ENCODE data around the gene ARF3.

The ARF3 gene

GRCh38 chr12:48894271-48894670 is 63.0 kb downstream of the ARF3 start:
- TF ChIP-seq CTCF (conservative IDR thresholded peaks at IDR 0.05; ENCODE audit: low read depth, low read length) = no peak
- Histone ChIP-seq H3K36me3 (ENCODE audit: insufficient read depth) (no peaks in the 10 kb centered on the region), H4K20me1 (ENCODE audit: insufficient read depth) (no peaks in the 10 kb centered on the region), H3K27me3 (ENCODE audit: insufficient read depth, low read depth) (0 out of 2 replicates have a peak, but pooled peaks cover 4% of the 10 kb centered on the region), H3K4me2 (no peak overlapping the region), H3K79me2 (ENCODE audit: insufficient read depth, low read depth) (no peaks in the 10 kb centered on the region), H3K9ac (no peak overlapping the region), H3K27ac (no peak overlapping the region), H2AFZ (ENCODE audit: low read depth) (no peak overlapping the region), H3K4me3 (IDR thresholded peaks at IDR 0.05; ENCODE audit: insufficient read depth, low read depth, low read length) (no peak overlapping the region), H3K4me1 (ENCODE audit: low read depth, poor library complexity, severe bottlenecking) (peaks cover 8% of the 10 kb centered on the region)

- H3K4me3 ChIP-seq (IDR thresholded peaks at IDR 0.05; ENCODE audit: insufficient read depth, low read depth, low read length) = no peak overlapping the region
- H3K4me1 ChIP-seq (ENCODE audit: low read depth, poor library complexity, severe bottlenecking) = peaks cover 8% of the 10 kb centered on the region
- peak; percentile 86 for TF ChIP-seq CTCF (conservative IDR thresholded peaks at IDR 0.05; ENCODE audit: low read depth, low read length)
- peak overlapping the region; percentile 75 for H2AFZ ChIP-seq (ENCODE audit: low read depth)
- H3K4me2 ChIP-seq = no peak overlapping the region; the same call in 1 of the 2 replicates
- H3K79me2 ChIP-seq (ENCODE audit: insufficient read depth, low read depth) = no peaks in the 10 kb centered on the region
- 0 out of 2 replicates have a peak, but pooled peaks cover 4% of the 10 kb centered on the region for H3K27me3 ChIP-seq (ENCODE audit: insufficient read depth, low read depth)
- H4K20me1 ChIP-seq (ENCODE audit: insufficient read depth) = no peaks in the 10 kb centered on the region
- no peak overlapping the region for H3K9ac ChIP-seq
- no peak overlapping the region for H3K27ac ChIP-seq
- no peaks in the 10 kb centered on the region for H3K36me3 ChIP-seq (ENCODE audit: insufficient read depth)
Observed at GRCh38 chr12:48890657-48891418, 66.4 kb downstream of the ARF3 start.

GRCh38 chr12:48889679-48890078 is 67.6 kb downstream of the ARF3 start:
- no peak overlapping the region for H3K4me2 ChIP-seq
- peaks cover 8% of the 10 kb centered on the region for H3K4me1 ChIP-seq (ENCODE audit: low read depth, poor library complexity, severe bottlenecking)
- no peaks in the 10 kb centered on the region for H3K36me3 ChIP-seq (ENCODE audit: insufficient read depth)
- H3K27ac ChIP-seq = no peak overlapping the region
- H3K9ac ChIP-seq = no peak overlapping the region
- H3K79me2 ChIP-seq (ENCODE audit: insufficient read depth, low read depth) = no peaks in the 10 kb centered on the region
- TF ChIP-seq CTCF (conservative IDR thresholded peaks at IDR 0.05; ENCODE audit: low read depth, low read length) = no peak
- H2AFZ ChIP-seq (ENCODE audit: low read depth) = no peak overlapping the region
- no peaks in the 10 kb centered on the region for H4K20me1 ChIP-seq (ENCODE audit: insufficient read depth)
- H3K27me3 ChIP-seq (ENCODE audit: insufficient read depth, low read depth) = 0 out of 2 replicates have a peak, but pooled peaks cover 4% of the 10 kb centered on the region
- no peak overlapping the region for H3K4me3 ChIP-seq (IDR thresholded peaks at IDR 0.05; ENCODE audit: insufficient read depth, low read depth, low read length)

All from KMS-11 (cell line).